B cell (primary cell): ENCODE data around the gene TFAP2B. TPM values are rescaled to one million over a fixed set of nuclear protein-coding genes. Genes with fewer than 3 reads are reported as not detected.

Experiments
- ATAC-seq: fragments of 200-7000 bp; cut with Tn5 transposase; one replicate; pipeline ENCODE4 v1.10.0; 2021; ENCODE audit warnings: low read depth, mild to moderate bottlenecking, moderate number of reproducible peaks, moderate library complexity
- CTCF ChIA-PET: fragments of 350-600 bp; sonication (Branson Sonifier 250); formaldehyde crosslinking; loops from one replicate; lab custom pipeline; 2021; ENCODE audit warnings: antibody characterized with exemption, inconsistent platforms; lab: Charles Lee
- POLR2A ChIA-PET: fragments of 350-600 bp; sonication (Branson Sonifier 250); formaldehyde crosslinking; loops from one replicate; lab custom pipeline; 2021; ENCODE audit warnings: antibody characterized with exemption; lab: Charles Lee
- DNase-seq: peaks from one replicate; pipeline ENCODE4 v3.0.0; 2013
- H2AFZ ChIP-seq: 2 replicates; pipeline ENCODE4 v1.6.1; 2012; ENCODE audit warnings: mild to moderate bottlenecking, low read depth, low read length; ENCODE audit not compliant: insufficient read depth, poor library complexity, severe bottlenecking
- H3K27ac ChIP-seq, 2 donors: 1 replicate in 1 of 2; 2 replicates in 1 of 2; pipeline ENCODE4 v1.5.1; 2012 to 2013; ENCODE audit warnings: low read length in 2 of 2, mild to moderate bottlenecking in 2 of 2, moderate library complexity in 1 of 2
- H3K27me3 ChIP-seq, 4 experiments: fragments of 200-600 bp in 1 of 4; sonication (generic) in 1 of 4; replicated peaks in 1 of 4; 1 replicate in 2 of 4; 2 replicates in 2 of 4; pipeline versions ENCODE4 v1.6.1 to v1.7.0; 2013 to 2016; ENCODE audit warnings: low read length in 3 of 4, mild to moderate bottlenecking in 2 of 4, mixed read lengths in 1 of 4, moderate library complexity in 1 of 4; ENCODE audit not compliant: insufficient read depth in 4 of 4, control insufficient read depth in 3 of 4; ENCODE audit errors: control extremely low read depth in 1 of 4
- H3K36me3 ChIP-seq, 2 experiments: replicated peaks in 1 of 2; 1 replicate in 1 of 2; 2 replicates in 1 of 2; pipeline versions ENCODE4 v1.6.1 to v1.7.1; 2013; ENCODE audit warnings: low read length in 1 of 2; ENCODE audit not compliant: insufficient read depth in 2 of 2, control insufficient read depth in 1 of 2; ENCODE audit errors: control extremely low read depth in 1 of 2, extremely low read depth in 1 of 2
- H3K4me1 ChIP-seq, 2 donors: fragments of 200-600 bp in 1 of 2; sonication (generic) in 1 of 2; 1 replicate in 1 of 2; 2 replicates in 1 of 2; pipeline versions ENCODE4 v1.5.1 to v1.6.1; 2013 to 2017; ENCODE audit warnings: low read length in 2 of 2; ENCODE audit not compliant: control insufficient read depth in 2 of 2, insufficient read depth in 2 of 2
- H3K4me2 ChIP-seq: replicated peaks from 2 replicates; pipeline ENCODE3; 2012; ENCODE audit warnings: mild to moderate bottlenecking, low read depth, low read length; ENCODE audit not compliant: poor library complexity, severe bottlenecking
- H3K4me3 ChIP-seq, 5 experiments: fragments of 200-600 bp in 1 of 5; sonication (generic) in 1 of 5; 1 replicate in 3 of 5; 2 replicates in 2 of 5; pipeline versions ENCODE4 v1.5.1 to v1.7.0; 2011 to 2016; ENCODE audit warnings: low read length in 4 of 5, mild to moderate bottlenecking in 4 of 5, low read depth in 2 of 5, control low read depth in 1 of 5, moderate library complexity in 1 of 5; ENCODE audit not compliant: insufficient read depth in 1 of 5; ENCODE audit errors: control extremely low read depth in 1 of 5, extremely low read depth in 1 of 5
- H3K79me2 ChIP-seq: fragments of 200-600 bp; sonication (generic); one replicate; pipeline ENCODE4 v1.6.0; 2016; ENCODE audit warnings: low read length; ENCODE audit not compliant: control insufficient read depth, insufficient read depth
- H3K9ac ChIP-seq: fragments of 200-600 bp; sonication (generic); 2 replicates; pipeline ENCODE4 v1.6.1; 2017; ENCODE audit warnings: mild to moderate bottlenecking, low read length, moderate library complexity
- H3K9me3 ChIP-seq, 3 donors: one replicate each; pipeline versions ENCODE4 v1.6.1 to v1.7.1; 2013; ENCODE audit warnings: low read length in 2 of 3; ENCODE audit not compliant: control insufficient read depth in 2 of 3, insufficient read depth in 1 of 3; ENCODE audit errors: control extremely low read depth in 1 of 3
- H4K20me1 ChIP-seq: 2 replicates; pipeline ENCODE4 v1.6.0; 2012; ENCODE audit warnings: mild to moderate bottlenecking, low read length; ENCODE audit not compliant: insufficient read depth, control insufficient read depth, poor library complexity, severe bottlenecking
- H3K27ac Mint-ChIP-seq: one replicate; pipeline ENCODE4 v1.8.0; 2021; ENCODE audit warnings: mixed read lengths
- H3K27me3 Mint-ChIP-seq: one replicate; pipeline ENCODE4 v1.8.0; 2021; ENCODE audit warnings: mixed read lengths
- H3K4me1 Mint-ChIP-seq: one replicate; pipeline ENCODE4 v1.8.0; 2021; ENCODE audit warnings: mixed read lengths
- H3K4me3 Mint-ChIP-seq: one replicate; pipeline ENCODE4 v1.8.0; 2021; ENCODE audit warnings: mixed read lengths
- H3K9me3 Mint-ChIP-seq: one replicate; pipeline ENCODE4 v1.8.0; 2022; ENCODE audit warnings: mixed read lengths; ENCODE audit not compliant: insufficient read depth
- CTCF ChIP-seq: fragments of 200-600 bp; IDR thresholded peaks from one replicate; pipeline ENCODE4 v1.8.0; 2022; ENCODE audit warnings: antibody characterized with exemption, mild to moderate bottlenecking
- EZH2 ChIP-seq: IDR thresholded peaks from 2 replicates; pipeline ENCODE4 v1.6.1; 2012; ENCODE audit warnings: borderline replicate concordance, low read depth, mild to moderate bottlenecking, moderate library complexity, low read length; ENCODE audit not compliant: insufficient read depth, poor library complexity, severe bottlenecking
- WGBS: methylation state at CpG from one replicate; pipeline ENCODE4 v1.1.5; 2013; ENCODE audit warnings: missing lambda C conversion rate; ENCODE audit not compliant: insufficient coverage; 5-methylcytosine and 5-hydroxymethylcytosine counted together
- intact Hi-C: fragments of 100-400 bp; cut with micrococcal nuclease; formaldehyde crosslinking; loops from one replicate; pipeline ENCODE4 v1.10.0; 2022
- polyA plus RNA-seq: library from polyadenylated mRNA; depleted of rRNA; stranded (reverse); fragments of >200 nt; gene quantifications from 2 replicates; pipeline ENCODE4 v1.2.3, GENCODE V29; 2012
- total RNA-seq, 2 donors: library from RNA; stranded (reverse); fragments of 120-200 nt in 1 of 2; gene quantifications; 1 replicate in 1 of 2; 2 replicates in 1 of 2; pipeline versions ENCODE4 v1.2.3 to v1.2.4, GENCODE V29; 2013 to 2022

Gene TFAP2B
- total and polyA plus RNA-seq, 2 donors (not counting 1 experiment from before 2014, with no cell fraction given) = not detected

GRCh38 chr6:50861692-50862091 lies 43.0 kb downstream of the TFAP2B start:
- ChIA-PET CTCF (no interaction called here), POLR2A (no interaction called here)
- Histone ChIP-seq H3K9me3 (peaks cover 0 to under 1% (median 0%) of the 10 kb centered on the region in 3 donors), H2AFZ (no peak overlapping the region), H3K36me3 (no peaks in the 10 kb centered on the region), H3K4me3 (no peak overlapping the region), H3K27ac (no peak overlapping the region), H3K79me2 (no peaks in the 10 kb centered on the region), H3K9ac (no peak overlapping the region), H3K27me3 (no peaks in the 10 kb centered on the region), H3K4me2 (no peak overlapping the region), H4K20me1 (no peaks in the 10 kb centered on the region), H3K4me1 (no peaks in the 10 kb centered on the region)
- DNase-seq (no peak), ATAC-seq (no peak)
- Mint-ChIP-seq H3K27ac (no peak overlapping the region), H3K27me3 (peaks cover 2% of the 10 kb centered on the region), H3K9me3 (peaks cover 2% of the 10 kb centered on the region), H3K4me1 (no peaks in the 10 kb centered on the region), H3K4me3 (no peak overlapping the region)
- WGBS = no CpG with 5 or more reads among the region's 1 CpG
- intact Hi-C loops = no loop called here
- TF ChIP-seq CTCF (no peak), EZH2 (no peak)

GRCh38 chr6:50862176-50862575 lies 43.5 kb downstream of the TFAP2B start:
- Histone ChIP-seq H3K79me2 (no peaks in the 10 kb centered on the region), H2AFZ (no peak overlapping the region), H3K27ac (no peak overlapping the region), H3K9me3 (no peaks in the 10 kb centered on the region), H3K4me2 (no peak overlapping the region), H3K27me3 (no peaks in the 10 kb centered on the region), H3K9ac (no peak overlapping the region), H4K20me1 (no peaks in the 10 kb centered on the region), H3K36me3 (no peaks in the 10 kb centered on the region), H3K4me1 (no peaks in the 10 kb centered on the region), H3K4me3 (no peak overlapping the region)
- intact Hi-C loops = no loop called here
- ATAC-seq (no peak), DNase-seq (no peak)
- ChIA-PET CTCF (no interaction called here), POLR2A (no interaction called here)
- H3K4me3 Mint-ChIP-seq = no peak overlapping the region
- WGBS = 92% methylated on average over 1 of the region's 3 CpGs
- no peaks in the 10 kb centered on the region for H3K27me3 Mint-ChIP-seq
- peaks cover 2% of the 10 kb centered on the region for H3K9me3 Mint-ChIP-seq
- H3K27ac Mint-ChIP-seq = no peak overlapping the region
- no peaks in the 10 kb centered on the region for H3K4me1 Mint-ChIP-seq
- TF ChIP-seq CTCF = no peak
- TF ChIP-seq EZH2 = no peak
